KMS-11 (cell line): ENCODE measurements around the gene SETD1A.

Experiments used
- H2AFZ ChIP-seq: fragments of 200-600 bp; sonication (generic); 2 replicates; pipeline ENCODE4 v1.6.1; 2016; ENCODE audit warnings: antibody characterized with exemption, mixed run types, low read depth
- H3K27ac ChIP-seq: fragments of 200-600 bp; sonication (generic); 2 replicates; pipeline ENCODE4 v1.6.1; 2016; ENCODE audit warnings: mild to moderate bottlenecking, mixed run types
- H3K27me3 ChIP-seq: fragments of 200-600 bp; sonication (generic); 2 replicates; pipeline ENCODE4 v1.6.1; 2017; ENCODE audit warnings: mild to moderate bottlenecking, low read depth, mixed run types, moderate library complexity; ENCODE audit not compliant: insufficient read depth
- H3K36me3 ChIP-seq: fragments of 200-600 bp; sonication (generic); 2 replicates; pipeline ENCODE4 v1.6.1; 2017; ENCODE audit warnings: mild to moderate bottlenecking, mixed run types; ENCODE audit not compliant: insufficient read depth
- H3K4me1 ChIP-seq: fragments of 200-600 bp; sonication (generic); 2 replicates; pipeline ENCODE4 v1.6.1; 2016; ENCODE audit warnings: mild to moderate bottlenecking, low read depth, mixed run types; ENCODE audit not compliant: poor library complexity, severe bottlenecking
- H3K4me2 ChIP-seq: fragments of 200-600 bp; sonication (generic); 2 replicates; pipeline ENCODE4 v1.7.0; 2016; ENCODE audit warnings: mild to moderate bottlenecking, mixed run types
- H3K4me3 ChIP-seq: fragments of 200-600 bp; sonication (generic); IDR thresholded peaks from 2 replicates; pipeline ENCODE4 v1.6.1; 2017; ENCODE audit warnings: low read depth, low read length, mixed read lengths; ENCODE audit not compliant: insufficient read depth
- H3K79me2 ChIP-seq: fragments of 200-600 bp; sonication (generic); 2 replicates; pipeline ENCODE4 v1.6.1; 2016; ENCODE audit warnings: low read depth, mixed run types; ENCODE audit not compliant: insufficient read depth
- H3K9ac ChIP-seq: fragments of 200-600 bp; sonication (generic); 2 replicates; pipeline ENCODE4 v1.6.1; 2016; ENCODE audit warnings: mild to moderate bottlenecking, mixed run types
- H4K20me1 ChIP-seq: fragments of 200-600 bp; sonication (generic); 2 replicates; pipeline ENCODE4 v1.6.1; 2016; ENCODE audit warnings: mild to moderate bottlenecking, mixed run types; ENCODE audit not compliant: insufficient read depth
- TF ChIP-seq, protein P1 (sequence below): fragments of 200-600 bp; sonication (generic); conservative IDR thresholded peaks from 2 replicates; pipeline ENCODE4 v1.6.1; 2017; ENCODE audit warnings: low read depth, mild to moderate bottlenecking, antibody characterized with exemption, low read length, moderate library complexity, mixed read lengths

The SETD1A gene

DNA sequence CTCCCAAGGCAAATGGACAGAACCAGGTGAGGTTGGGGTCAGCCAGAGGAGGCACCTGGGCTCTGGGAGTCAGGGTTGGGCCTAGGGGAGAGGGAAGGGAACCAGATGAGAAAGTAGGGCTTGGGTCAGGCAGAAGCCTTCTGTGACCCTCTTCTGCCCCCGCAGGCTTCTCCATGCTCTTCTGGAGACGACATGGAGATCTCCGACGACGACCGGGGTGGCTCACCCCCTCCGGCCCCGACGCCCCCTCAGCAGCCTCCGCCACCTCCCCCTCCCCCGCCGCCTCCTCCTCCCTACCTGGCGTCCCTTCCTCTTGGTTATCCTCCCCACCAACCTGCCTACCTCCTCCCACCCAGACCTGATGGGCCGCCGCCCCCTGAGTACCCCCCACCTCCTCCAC lies 7.9 kb downstream of the SETD1A start:
- Histone ChIP-seq H4K20me1 (no peaks in the 10 kb centered on the region), H3K27ac (no peak overlapping the region), H3K36me3 (peaks cover 14% of the 10 kb centered on the region; the same call in 1 of the 2 replicates), H2AFZ (no peak overlapping the region), H3K9ac (no peak overlapping the region), H3K4me2 (no peak overlapping the region), H3K79me2 (no peaks in the 10 kb centered on the region; the same call in 1 of the 2 replicates), H3K4me3 (no peak overlapping the region), H3K27me3 (no peaks in the 10 kb centered on the region), H3K4me1 (no peaks in the 10 kb centered on the region)
- TF ChIP-seq, protein P1, sequence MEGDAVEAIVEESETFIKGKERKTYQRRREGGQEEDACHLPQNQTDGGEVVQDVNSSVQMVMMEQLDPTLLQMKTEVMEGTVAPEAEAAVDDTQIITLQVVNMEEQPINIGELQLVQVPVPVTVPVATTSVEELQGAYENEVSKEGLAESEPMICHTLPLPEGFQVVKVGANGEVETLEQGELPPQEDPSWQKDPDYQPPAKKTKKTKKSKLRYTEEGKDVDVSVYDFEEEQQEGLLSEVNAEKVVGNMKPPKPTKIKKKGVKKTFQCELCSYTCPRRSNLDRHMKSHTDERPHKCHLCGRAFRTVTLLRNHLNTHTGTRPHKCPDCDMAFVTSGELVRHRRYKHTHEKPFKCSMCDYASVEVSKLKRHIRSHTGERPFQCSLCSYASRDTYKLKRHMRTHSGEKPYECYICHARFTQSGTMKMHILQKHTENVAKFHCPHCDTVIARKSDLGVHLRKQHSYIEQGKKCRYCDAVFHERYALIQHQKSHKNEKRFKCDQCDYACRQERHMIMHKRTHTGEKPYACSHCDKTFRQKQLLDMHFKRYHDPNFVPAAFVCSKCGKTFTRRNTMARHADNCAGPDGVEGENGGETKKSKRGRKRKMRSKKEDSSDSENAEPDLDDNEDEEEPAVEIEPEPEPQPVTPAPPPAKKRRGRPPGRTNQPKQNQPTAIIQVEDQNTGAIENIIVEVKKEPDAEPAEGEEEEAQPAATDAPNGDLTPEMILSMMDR, result no peak

DNA sequence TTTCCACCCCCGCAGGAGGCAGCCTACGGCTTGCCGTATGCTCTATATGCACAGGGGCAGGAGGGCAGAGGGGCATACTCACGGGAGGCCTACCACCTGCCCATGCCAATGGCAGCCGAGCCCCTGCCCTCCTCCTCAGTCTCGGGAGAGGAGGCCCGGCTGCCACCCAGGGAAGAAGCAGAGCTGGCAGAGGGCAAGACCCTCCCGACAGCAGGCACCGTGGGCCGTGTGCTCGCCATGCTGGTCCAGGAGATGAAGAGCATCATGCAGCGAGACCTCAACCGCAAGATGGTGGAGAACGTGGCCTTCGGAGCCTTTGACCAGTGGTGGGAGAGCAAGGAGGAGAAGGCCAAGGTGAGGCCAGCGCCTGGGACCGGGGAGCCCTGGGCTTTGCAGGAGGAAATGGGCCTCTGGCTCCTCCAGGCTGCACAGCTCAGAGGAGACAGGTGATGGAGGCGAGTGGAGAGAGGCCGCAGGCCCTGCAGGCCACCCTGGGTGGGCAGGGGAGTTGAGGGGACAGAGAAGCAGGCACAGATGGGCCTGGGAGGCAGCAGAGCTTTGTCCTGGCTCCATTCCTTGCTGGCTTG lies 8.6 kb downstream of the SETD1A start:
- H3K27me3 ChIP-seq, result no peaks in the 10 kb centered on the region
- no peak overlapping the region for H2AFZ ChIP-seq
- no peak overlapping the region for H3K27ac ChIP-seq
- H3K36me3 ChIP-seq, result peaks cover 14% of the 10 kb centered on the region; the same call in 1 of the 2 replicates
- no peaks in the 10 kb centered on the region for H3K79me2 ChIP-seq
- H4K20me1 ChIP-seq, result no peaks in the 10 kb centered on the region
- no peak overlapping the region for H3K9ac ChIP-seq
- H3K4me3 ChIP-seq, result no peak overlapping the region
- H3K4me1 ChIP-seq, result no peaks in the 10 kb centered on the region
- TF ChIP-seq, protein P1, result no peak
- H3K4me2 ChIP-seq, result no peak overlapping the region

DNA sequence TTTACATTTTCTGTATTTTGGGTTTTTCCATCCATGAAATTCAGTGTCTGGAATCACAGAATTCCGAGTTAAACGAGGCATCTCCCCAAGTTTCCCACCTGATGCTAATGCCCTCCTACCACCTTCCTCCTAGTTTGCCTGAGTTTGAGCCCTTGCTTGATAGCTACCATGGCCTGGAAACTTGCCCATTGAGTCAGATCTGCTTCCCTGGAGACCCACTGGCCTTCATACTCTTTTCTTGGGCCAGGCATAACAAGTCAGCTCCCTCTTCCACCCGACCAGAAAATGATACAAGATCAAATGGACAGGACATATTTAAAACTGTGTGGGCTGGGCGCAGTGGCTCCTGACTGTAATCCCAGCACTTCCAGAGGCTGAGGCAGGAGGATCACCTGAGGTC lies 10.2 kb downstream of the SETD1A start:
- H3K36me3 ChIP-seq, result peaks cover 5% of the 10 kb centered on the region; the same call in 1 of the 2 replicates
- no peaks in the 10 kb centered on the region for H4K20me1 ChIP-seq
- H3K4me3 ChIP-seq, result no peak overlapping the region
- H3K27ac ChIP-seq, result no peak overlapping the region
- no peak overlapping the region for H2AFZ ChIP-seq
- no peaks in the 10 kb centered on the region for H3K4me1 ChIP-seq
- H3K4me2 ChIP-seq, result no peak overlapping the region
- H3K79me2 ChIP-seq, result no peaks in the 10 kb centered on the region
- H3K27me3 ChIP-seq, result no peaks in the 10 kb centered on the region
- H3K9ac ChIP-seq, result no peak overlapping the region
- TF ChIP-seq, protein P1, result no peak

- Histone ChIP-seq H3K4me3 (no peak overlapping the region), H3K79me2 (no peaks in the 10 kb centered on the region), H3K4me1 (no peaks in the 10 kb centered on the region), H4K20me1 (no peaks in the 10 kb centered on the region), H3K36me3 (peaks cover 12% of the 10 kb centered on the region; the same call in 1 of the 2 replicates), H3K27ac (no peak overlapping the region), H2AFZ (no peak overlapping the region), H3K4me2 (no peak overlapping the region), H3K9ac (no peak overlapping the region), H3K27me3 (no peaks in the 10 kb centered on the region)
- TF ChIP-seq, protein P1, result no peak
Observed at GRCh38 chr16:30969246-30969842, 11.8 kb downstream of the SETD1A start.
